GM12878 (cell line): ENCODE measurements around the gene CSF1.

ENCODE experiments used
- BRCA1 ChIP-seq: IDR thresholded peaks from 2 replicates; pipeline ENCODE4 v1.6.1; 2011; ENCODE audit warnings: low read depth, low read length, improper control_type of control experiment
- CBX5 ChIP-seq: sonication (generic); IDR thresholded peaks from 2 replicates; pipeline ENCODE4 v1.6.1; 2016; ENCODE audit warnings: low read depth, moderate library complexity, mild to moderate bottlenecking, inconsistent platforms
- EZH2 ChIP-seq: IDR thresholded peaks from 2 replicates; pipeline ENCODE4 v1.6.1; 2012; ENCODE audit warnings: low read depth, mild to moderate bottlenecking, control low read depth, inconsistent platforms, low read length, borderline replicate concordance; ENCODE audit not compliant: control insufficient read depth
- FOS ChIP-seq: IDR thresholded peaks from 3 replicates; pipeline ENCODE4 v1.6.1; 2011; ENCODE audit warnings: borderline replicate concordance; ENCODE audit not compliant: insufficient read length; ENCODE audit errors: extremely low read depth
- MYC ChIP-seq: IDR thresholded peaks from 2 replicates; pipeline ENCODE4 v1.6.1; 2011; ENCODE audit warnings: mild to moderate bottlenecking, low read length, moderate library complexity, inconsistent platforms; ENCODE audit not compliant: insufficient read depth, insufficient replicate concordance, insufficient read length, severe bottlenecking
- POLR2A ChIP-seq: IDR thresholded peaks from 2 replicates; pipeline ENCODE4 v1.6.1; 2011; ENCODE audit warnings: low read depth, mild to moderate bottlenecking, low read length
- YY1 ChIP-seq: IDR thresholded peaks from 2 replicates; pipeline ENCODE4 v1.6.1; 2011; ENCODE audit warnings: low read depth, mild to moderate bottlenecking, low read length
- ZNF687 ChIP-seq: fragments of 450-650 bp; IDR thresholded peaks from 2 replicates; pipeline ENCODE4 v1.6.1; 2017; ENCODE audit warnings: mild to moderate bottlenecking, moderate library complexity
- ZSCAN29 ChIP-seq: fragments of 450-650 bp; IDR thresholded peaks from 2 replicates; pipeline ENCODE4 v1.6.1; 2017; ENCODE audit warnings: mild to moderate bottlenecking, moderate library complexity
- TF ChIP-seq, protein P1 (sequence below), 3 experiments: IDR thresholded peaks in 2 of 3; conservative IDR thresholded peaks in 1 of 3; 2 replicates each; pipeline ENCODE4 v1.5.1; 2011; ENCODE audit warnings: low read depth in 3 of 3, low read length in 3 of 3, mild to moderate bottlenecking in 3 of 3, control low read depth in 2 of 3, moderate library complexity in 2 of 3, inconsistent platforms in 1 of 3, mixed read lengths in 1 of 3; ENCODE audit not compliant: control insufficient read depth in 2 of 3, insufficient read depth in 1 of 3; ENCODE audit errors: extremely low read depth in 1 of 3
- TF ChIP-seq, protein P2 (sequence below): IDR thresholded peaks from 2 replicates; pipeline ENCODE4 v1.6.1; 2012; ENCODE audit warnings: low read depth, low read length, improper control_type of control experiment

- TF ChIP-seq, protein P1, sequence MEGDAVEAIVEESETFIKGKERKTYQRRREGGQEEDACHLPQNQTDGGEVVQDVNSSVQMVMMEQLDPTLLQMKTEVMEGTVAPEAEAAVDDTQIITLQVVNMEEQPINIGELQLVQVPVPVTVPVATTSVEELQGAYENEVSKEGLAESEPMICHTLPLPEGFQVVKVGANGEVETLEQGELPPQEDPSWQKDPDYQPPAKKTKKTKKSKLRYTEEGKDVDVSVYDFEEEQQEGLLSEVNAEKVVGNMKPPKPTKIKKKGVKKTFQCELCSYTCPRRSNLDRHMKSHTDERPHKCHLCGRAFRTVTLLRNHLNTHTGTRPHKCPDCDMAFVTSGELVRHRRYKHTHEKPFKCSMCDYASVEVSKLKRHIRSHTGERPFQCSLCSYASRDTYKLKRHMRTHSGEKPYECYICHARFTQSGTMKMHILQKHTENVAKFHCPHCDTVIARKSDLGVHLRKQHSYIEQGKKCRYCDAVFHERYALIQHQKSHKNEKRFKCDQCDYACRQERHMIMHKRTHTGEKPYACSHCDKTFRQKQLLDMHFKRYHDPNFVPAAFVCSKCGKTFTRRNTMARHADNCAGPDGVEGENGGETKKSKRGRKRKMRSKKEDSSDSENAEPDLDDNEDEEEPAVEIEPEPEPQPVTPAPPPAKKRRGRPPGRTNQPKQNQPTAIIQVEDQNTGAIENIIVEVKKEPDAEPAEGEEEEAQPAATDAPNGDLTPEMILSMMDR (IDR thresholded peaks at IDR 0.05 in 2 of 3, conservative IDR thresholded peaks at IDR 0.05 in 1 of 3; ENCODE audit: control insufficient read depth in 2 of 3, extremely low read depth in 1 of 3, insufficient read depth in 1 of 3, low read depth in 3 of 3, low read length in 3 of 3): no peak
- TF ChIP-seq BRCA1 (no peak), EZH2 (no peak), CBX5 (no peak), YY1 (no peak), ZSCAN29 (no peak), POLR2A (no peak), FOS (no peak), ZNF687 (no peak), MYC (no peak)
- TF ChIP-seq, protein P2, sequence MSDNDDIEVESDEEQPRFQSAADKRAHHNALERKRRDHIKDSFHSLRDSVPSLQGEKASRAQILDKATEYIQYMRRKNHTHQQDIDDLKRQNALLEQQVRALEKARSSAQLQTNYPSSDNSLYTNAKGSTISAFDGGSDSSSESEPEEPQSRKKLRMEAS: no peak
These were observed 66.6 kb downstream of the CSF1 start for GRCh38 chr1:109977225-109977624.
